Measurements from ENCODE around the gene HOMEZ.
"Not testable (repeated sequence)": the region's sequence is repeated elsewhere in the genome, so short reads cannot be mapped to it uniquely, and the experiment has no call there.

HOMEZ gene

GRCh38 chr14:23286020-23286901 lies at the start of gene HOMEZ:
HOMEZ (minus strand) TSS chr14:23286132; CDS start chr14:23285952, 180 bp downstream.
- DNase-seq (ENCODE audit: low read depth) = peak; percentile 98

- no peak for DNase-seq (ENCODE audit: low read depth)
These were observed 49.7 kb upstream of the HOMEZ start for GRCh38 chr14:23335623-23336022.

- DNase-seq (ENCODE audit: low read depth) = peak; percentile 73
These were observed 42.2 kb upstream of the HOMEZ start for GRCh38 chr14:23327947-23328744.

- DNase-seq (ENCODE audit: low read depth) = no peak
These were observed 40.8 kb upstream of the HOMEZ start for GRCh38 chr14:23326491-23327332.

GRCh38 chr14:23325746-23326145 lies 39.8 kb upstream of the HOMEZ start:
- not testable (repeated sequence) for DNase-seq (ENCODE audit: low read depth)

- DNase-seq (ENCODE audit: low read depth) = no peak
These were observed 39.1 kb upstream of the HOMEZ start for GRCh38 chr14:23324993-23325392.

- no peak for DNase-seq (ENCODE audit: low read depth)
These were observed 38.5 kb upstream of the HOMEZ start for GRCh38 chr14:23324455-23324846.

- no peak for DNase-seq (ENCODE audit: low read depth)
These were observed 38.0 kb upstream of the HOMEZ start for GRCh38 chr14:23323838-23324454.

- DNase-seq (ENCODE audit: low read depth) = no peak
These were observed 36.9 kb upstream of the HOMEZ start for GRCh38 chr14:23322568-23323517.

- DNase-seq (ENCODE audit: low read depth) = peak; percentile 66
These were observed 35.9 kb upstream of the HOMEZ start for GRCh38 chr14:23321572-23322547.

- peak; percentile 100 for DNase-seq (ENCODE audit: low read depth)
These were observed 34.9 kb upstream of the HOMEZ start, which contains the start of gene PABPN1 for GRCh38 chr14:23320584-23321571. PABPN1 (plus strand) TSS chr14:23321457; CDS start chr14:23321470, 13 bp downstream.

- no peak for DNase-seq (ENCODE audit: low read depth)
These were observed 34.0 kb upstream of the HOMEZ start for GRCh38 chr14:23319746-23320583.

- DNase-seq (ENCODE audit: low read depth) = no peak
These were observed 30.4 kb upstream of the HOMEZ start for GRCh38 chr14:23316300-23316699.

- no peak for DNase-seq (ENCODE audit: low read depth)
These were observed 24.6 kb upstream of the HOMEZ start for GRCh38 chr14:23310546-23310945.

GRCh38 chr14:23308721-23309445 lies 23.0 kb upstream of the HOMEZ start:
- no peak for DNase-seq (ENCODE audit: low read depth)

Data from amniotic epithelial cell (primary cell).